Caco-2 (cell line): ENCODE results near the gene AFF4. TPM values are rescaled to one million over a fixed set of nuclear protein-coding genes. Genes with fewer than 3 reads are reported as not detected.

Experiments
- BruUV-seq: library from RNA; stranded (reverse); fragments of 400-500 nt; replicated peaks from 2 replicates; lab custom pipeline; 2021; lab: Mats Ljungman, UMichigan
- CTCF ChIA-PET: fragments of 300-600 bp; sonication (Branson Sonifier 250); formaldehyde crosslinking; loops from one replicate; lab custom pipeline; 2022; ENCODE audit warnings: antibody characterized with exemption; lab: Charles Lee
- POLR2A ChIA-PET: fragments of 300-600 bp; sonication (Branson Sonifier 250); formaldehyde crosslinking; loops from one replicate; lab custom pipeline; 2022; ENCODE audit warnings: antibody characterized with exemption; lab: Charles Lee
- DNase-seq, 2 experiments: peaks; one replicate each; pipeline versions ENCODE4 v3.0.0 to v3.0.0-alpha.2; 2020 to 2022
- H3K27me3 ChIP-seq: replicated peaks from 2 replicates; pipeline ENCODE4 v1.6.0; 2011; ENCODE audit warnings: low read length; ENCODE audit not compliant: control insufficient read depth, insufficient read depth
- H3K36me3 ChIP-seq: 2 replicates; pipeline ENCODE4 v1.5.1; 2011; ENCODE audit warnings: low read length; ENCODE audit not compliant: control insufficient read depth, insufficient read depth
- H3K4me1 ChIP-seq: fragments of 250-450 bp; sonication (Bioruptor Pico); 2 replicates; pipeline ENCODE4 v1.5.1; 2020; ENCODE audit warnings: mild to moderate bottlenecking
- H3K4me3 ChIP-seq: 2 replicates; pipeline ENCODE4 v1.5.1; 2011; ENCODE audit warnings: low read depth, mild to moderate bottlenecking, control low read depth, low read length
- H3K9me3 ChIP-seq: fragments of 250-450 bp; sonication (Bioruptor Pico); 2 replicates; pipeline ENCODE4 v1.5.1; 2020; ENCODE audit warnings: mild to moderate bottlenecking, moderate library complexity
- H3K27ac Mint-ChIP-seq: one replicate; pipeline ENCODE4 v1.8.0; 2022; ENCODE audit warnings: mixed read lengths; ENCODE audit not compliant: unreplicated experiment
- H3K27me3 Mint-ChIP-seq: one replicate; pipeline ENCODE4 v1.8.0; 2022; ENCODE audit warnings: mixed read lengths; ENCODE audit not compliant: insufficient read depth, unreplicated experiment
- H3K36me3 Mint-ChIP-seq: one replicate; pipeline ENCODE4 v1.8.0; 2022; ENCODE audit warnings: mild to moderate bottlenecking, mixed read lengths; ENCODE audit not compliant: insufficient read depth, unreplicated experiment
- H3K4me1 Mint-ChIP-seq: one replicate; pipeline ENCODE4 v1.8.0; 2022; ENCODE audit warnings: low read depth, mixed read lengths; ENCODE audit not compliant: unreplicated experiment
- H3K4me3 Mint-ChIP-seq: one replicate; pipeline ENCODE4 v1.8.0; 2022; ENCODE audit warnings: mild to moderate bottlenecking, moderate library complexity, mixed read lengths; ENCODE audit not compliant: unreplicated experiment
- H3K9me3 Mint-ChIP-seq: one replicate; pipeline ENCODE4 v1.8.0; 2022; ENCODE audit warnings: mixed read lengths; ENCODE audit not compliant: unreplicated experiment
- intact Hi-C: fragments of 100-400 bp; cut with micrococcal nuclease; formaldehyde crosslinking; loops from one replicate; pipeline ENCODE4 v1.10.0; 2022; ENCODE audit not compliant: unreplicated experiment
- total RNA-seq: library from RNA; stranded (reverse); gene quantifications from 2 replicates; pipeline ENCODE4 v1.2.3, GENCODE V29; 2022
- TF ChIP-seq, protein P1 (sequence below), 2 experiments: fragments of 200-600 bp in 1 of 2; IDR thresholded peaks; 1 replicate in 1 of 2; 2 replicates in 1 of 2; pipeline versions ENCODE4 v1.5.1 to v1.8.0; 2011 to 2022; ENCODE audit warnings: antibody characterized with exemption in 1 of 2, control low read depth in 1 of 2, inconsistent platforms in 1 of 2, low read depth in 1 of 2, low read length in 1 of 2, mild to moderate bottlenecking in 1 of 2, moderate library complexity in 1 of 2; ENCODE audit not compliant: insufficient read depth in 1 of 2, severe bottlenecking in 1 of 2, unreplicated experiment in 1 of 2

The AFF4 gene
- total RNA-seq, 1 experiment from 2014 or later = 63.9 TPM

DNA sequence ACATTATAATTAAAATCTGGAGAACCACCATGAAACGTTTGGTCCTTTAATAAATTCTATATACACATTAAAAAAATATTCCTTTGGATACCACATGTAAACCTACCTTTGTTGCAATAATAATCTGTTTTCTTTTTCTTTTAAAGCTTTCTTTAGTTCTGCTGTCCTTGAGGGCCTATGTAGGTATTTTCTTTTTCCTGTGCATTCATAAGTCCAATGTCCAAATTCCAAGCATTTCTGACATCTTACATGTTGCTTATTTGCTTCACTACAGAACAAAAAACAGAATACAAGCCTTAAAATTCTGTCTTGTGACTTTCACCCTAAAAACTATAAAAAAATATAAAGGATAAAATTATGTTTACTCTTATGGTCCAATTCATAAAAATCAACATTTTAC lies 43.2 kb upstream of the AFF4 start:
- Mint-ChIP-seq H3K4me1 (peaks cover 21% of the 10 kb centered on the region), H3K27ac (peak overlapping the region; percentile 82), H3K36me3 (peaks cover 55% of the 10 kb centered on the region), H3K27me3 (no peaks in the 10 kb centered on the region), H3K9me3 (no peaks in the 10 kb centered on the region), H3K4me3 (peak overlapping the region; percentile 16)
- H3K36me3 ChIP-seq = no peaks in the 10 kb centered on the region
- H3K4me3 ChIP-seq = no peak overlapping the region
- peaks cover 16% of the 10 kb centered on the region for H3K4me1 ChIP-seq
- TF ChIP-seq, protein P1, sequence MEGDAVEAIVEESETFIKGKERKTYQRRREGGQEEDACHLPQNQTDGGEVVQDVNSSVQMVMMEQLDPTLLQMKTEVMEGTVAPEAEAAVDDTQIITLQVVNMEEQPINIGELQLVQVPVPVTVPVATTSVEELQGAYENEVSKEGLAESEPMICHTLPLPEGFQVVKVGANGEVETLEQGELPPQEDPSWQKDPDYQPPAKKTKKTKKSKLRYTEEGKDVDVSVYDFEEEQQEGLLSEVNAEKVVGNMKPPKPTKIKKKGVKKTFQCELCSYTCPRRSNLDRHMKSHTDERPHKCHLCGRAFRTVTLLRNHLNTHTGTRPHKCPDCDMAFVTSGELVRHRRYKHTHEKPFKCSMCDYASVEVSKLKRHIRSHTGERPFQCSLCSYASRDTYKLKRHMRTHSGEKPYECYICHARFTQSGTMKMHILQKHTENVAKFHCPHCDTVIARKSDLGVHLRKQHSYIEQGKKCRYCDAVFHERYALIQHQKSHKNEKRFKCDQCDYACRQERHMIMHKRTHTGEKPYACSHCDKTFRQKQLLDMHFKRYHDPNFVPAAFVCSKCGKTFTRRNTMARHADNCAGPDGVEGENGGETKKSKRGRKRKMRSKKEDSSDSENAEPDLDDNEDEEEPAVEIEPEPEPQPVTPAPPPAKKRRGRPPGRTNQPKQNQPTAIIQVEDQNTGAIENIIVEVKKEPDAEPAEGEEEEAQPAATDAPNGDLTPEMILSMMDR (IDR thresholded peaks at IDR 0.05; ENCODE audit: insufficient read depth in 1 of 2, low read depth in 1 of 2, low read length in 1 of 2, severe bottlenecking in 1 of 2, unreplicated experiment in 1 of 2) = no peak
- no peaks in the 10 kb centered on the region for H3K27me3 ChIP-seq
- BruUV-seq = no TSS peak
- CTCF ChIA-PET = no interaction called here
- DNase-seq = peak in 1 of 2 experiments; percentile 27
- peaks cover 14% of the 10 kb centered on the region for H3K9me3 ChIP-seq
- intact Hi-C loops = no loop called here
- POLR2A ChIA-PET = no interaction called here

DNA sequence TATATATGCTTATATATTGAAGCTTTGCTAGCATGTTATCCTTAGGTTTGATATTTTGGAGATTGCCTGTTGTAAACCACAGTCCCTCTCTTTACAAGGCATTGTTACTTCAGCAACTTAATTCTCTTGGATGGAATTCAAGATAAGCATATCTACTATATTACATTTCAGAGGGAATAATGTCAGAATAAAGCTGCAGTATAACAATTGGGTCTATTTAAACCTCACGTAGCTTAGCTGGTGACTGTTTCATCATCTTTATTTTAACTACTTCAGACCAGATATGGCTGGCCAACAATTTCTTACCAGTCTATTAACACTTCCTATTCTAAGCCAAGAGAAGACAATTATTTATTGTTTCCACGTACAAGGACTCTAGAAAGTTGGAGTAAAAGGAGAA lies 35.8 kb upstream of the AFF4 start:
- CTCF ChIA-PET = interaction anchor here (0.9 kb wide), 1 partner anchor 11 kb away, joined by 4 read pairs; no protein-coding TSS in a partner anchor
- Histone ChIP-seq H3K4me3 (no peak overlapping the region), H3K4me1 (0 out of 2 replicates have a peak, but pooled peaks cover 3% of the 10 kb centered on the region), H3K27me3 (no peaks in the 10 kb centered on the region), H3K9me3 (no peaks in the 10 kb centered on the region), H3K36me3 (no peaks in the 10 kb centered on the region)
- no TSS peak for BruUV-seq
- POLR2A ChIA-PET = no interaction called here
- Mint-ChIP-seq H3K36me3 (peaks cover 16% of the 10 kb centered on the region), H3K9me3 (no peaks in the 10 kb centered on the region), H3K4me3 (no peak overlapping the region), H3K27me3 (no peaks in the 10 kb centered on the region), H3K4me1 (no peaks in the 10 kb centered on the region), H3K27ac (no peak overlapping the region)
- intact Hi-C loops = no loop called here
- no peak for DNase-seq
- TF ChIP-seq, protein P1 (IDR thresholded peaks at IDR 0.05; ENCODE audit: insufficient read depth in 1 of 2, low read depth in 1 of 2, low read length in 1 of 2, severe bottlenecking in 1 of 2, unreplicated experiment in 1 of 2) = no peak

DNA sequence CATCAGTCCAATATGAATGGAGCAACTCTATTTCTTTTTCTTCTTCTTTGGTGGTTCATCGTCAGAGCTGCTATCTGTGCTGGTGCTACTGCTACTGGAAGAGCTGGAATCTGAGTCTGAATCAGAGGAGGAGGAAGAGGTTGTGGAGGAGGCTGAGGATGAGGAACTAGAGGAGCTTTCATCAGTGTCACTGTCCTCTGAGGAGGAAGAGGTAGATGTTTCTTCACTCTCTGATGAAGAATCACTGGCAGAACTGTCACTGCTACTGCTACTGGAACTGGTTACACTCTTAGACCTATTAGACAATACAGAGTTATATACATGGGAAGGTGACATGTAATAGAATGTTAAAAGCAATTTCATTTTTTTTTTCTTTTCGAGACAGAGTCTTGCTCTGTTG lies 35.1 kb upstream of the AFF4 start:
- intact Hi-C loops = no loop called here
- no peaks in the 10 kb centered on the region for H3K9me3 Mint-ChIP-seq
- H3K27me3 Mint-ChIP-seq = no peaks in the 10 kb centered on the region
- no peak overlapping the region for H3K4me3 Mint-ChIP-seq
- Histone ChIP-seq H3K36me3 (no peaks in the 10 kb centered on the region), H3K4me3 (no peak overlapping the region), H3K4me1 (0 out of 2 replicates have a peak, but pooled peaks cover 3% of the 10 kb centered on the region), H3K27me3 (no peaks in the 10 kb centered on the region), H3K9me3 (no peaks in the 10 kb centered on the region)
- TF ChIP-seq, protein P1 (IDR thresholded peaks at IDR 0.05; ENCODE audit: insufficient read depth in 1 of 2, low read depth in 1 of 2, low read length in 1 of 2, severe bottlenecking in 1 of 2, unreplicated experiment in 1 of 2) = no peak
- POLR2A ChIA-PET = no interaction called here
- CTCF ChIA-PET = no interaction called here
- no peak for DNase-seq
- no peak overlapping the region for H3K27ac Mint-ChIP-seq
- peaks cover 10% of the 10 kb centered on the region for H3K36me3 Mint-ChIP-seq
- no peaks in the 10 kb centered on the region for H3K4me1 Mint-ChIP-seq
- no TSS peak for BruUV-seq
